Osteoblast (primary cell): Measurements from ENCODE around the gene CASKIN2. TPM values are rescaled to one million over a fixed set of nuclear protein-coding genes. Genes with fewer than 3 reads are reported as not detected.

Experiments
- DNase-seq: peaks from one replicate; pipeline ENCODE4 v3.0.0; 2011; ENCODE audit warnings: low spot score, mixed read lengths; ENCODE audit not compliant: insufficient read length; ENCODE audit errors: missing footprints
- H2AFZ ChIP-seq: 2 replicates; pipeline ENCODE4 v1.6.0; 2011; ENCODE audit warnings: mild to moderate bottlenecking, low read length
- H3K27ac ChIP-seq: 2 replicates; pipeline ENCODE4 v1.5.1; 2011; ENCODE audit warnings: mild to moderate bottlenecking, low read depth, low read length, moderate library complexity
- H3K27me3 ChIP-seq: 2 replicates; pipeline ENCODE4 v1.6.0; 2012; ENCODE audit warnings: mild to moderate bottlenecking, control low read depth, inconsistent platforms, low read length, moderate library complexity; ENCODE audit not compliant: insufficient read depth
- H3K36me3 ChIP-seq: 2 replicates; pipeline ENCODE4 v1.5.1; 2011; ENCODE audit warnings: mild to moderate bottlenecking, low read length, control low read depth, moderate library complexity; ENCODE audit not compliant: insufficient read depth
- H3K4me1 ChIP-seq: 2 replicates; pipeline ENCODE4 v1.5.1; 2011; ENCODE audit warnings: mild to moderate bottlenecking, low read length, control low read depth, moderate library complexity; ENCODE audit not compliant: insufficient read depth
- H3K4me2 ChIP-seq: 2 replicates; pipeline ENCODE4 v1.6.0; 2011; ENCODE audit warnings: mild to moderate bottlenecking, low read length; ENCODE audit not compliant: insufficient read depth
- H3K4me3 ChIP-seq: fragments of 200-600 bp; sonication (generic); 3 replicates; pipeline ENCODE4 v1.5.1; 2012; ENCODE audit warnings: mild to moderate bottlenecking, low read length, inconsistent platforms; ENCODE audit not compliant: insufficient read depth
- H3K79me2 ChIP-seq: 2 replicates; pipeline ENCODE4 v1.6.0; 2012; ENCODE audit warnings: mild to moderate bottlenecking, low read length, control low read depth, inconsistent platforms; ENCODE audit not compliant: insufficient read depth
- H3K9me3 ChIP-seq: 2 replicates; pipeline ENCODE4 v1.5.1; 2011; ENCODE audit warnings: low read depth, low read length, control low read depth
- H4K20me1 ChIP-seq: 2 replicates; pipeline ENCODE4 v1.6.0; 2012; ENCODE audit warnings: mild to moderate bottlenecking, low read length, control low read depth; ENCODE audit not compliant: insufficient read depth
- CTCF ChIP-seq: IDR thresholded peaks from 2 replicates; pipeline ENCODE4 v1.5.1; 2011; ENCODE audit warnings: mild to moderate bottlenecking, low read depth, low read length, moderate library complexity; ENCODE audit errors: extremely low read depth
- total RNA-seq: library from RNA; depleted of rRNA; stranded (reverse); fragments of >200 nt; gene quantifications from 2 replicates; pipeline ENCODE4 v1.2.3, GENCODE V29; 2012

Gene CASKIN2
- total RNA-seq, 1 donor, result 8.7 TPM

GRCh38 chr17:75546181-75546580 lies 30.8 kb upstream of the CASKIN2 start:
- no peak overlapping the region for H3K4me3 ChIP-seq
- no peak overlapping the region for H3K4me2 ChIP-seq
- H2AFZ ChIP-seq, result no peak overlapping the region
- no peak for DNase-seq
- H4K20me1 ChIP-seq, result no peaks in the 10 kb centered on the region
- no peaks in the 10 kb centered on the region for H3K9me3 ChIP-seq
- no peaks in the 10 kb centered on the region for H3K79me2 ChIP-seq
- peaks cover 9% of the 10 kb centered on the region for H3K27me3 ChIP-seq
- no peak overlapping the region for H3K27ac ChIP-seq
- no peak for TF ChIP-seq CTCF
- H3K4me1 ChIP-seq, result no peaks in the 10 kb centered on the region
- H3K36me3 ChIP-seq, result no peaks in the 10 kb centered on the region

GRCh38 chr17:75544250-75544649 lies 28.9 kb upstream of the CASKIN2 start:
- Histone ChIP-seq H3K4me3 (no peak overlapping the region), H3K36me3 (no peaks in the 10 kb centered on the region), H2AFZ (no peak overlapping the region), H3K9me3 (no peaks in the 10 kb centered on the region), H3K27me3 (peaks cover 9% of the 10 kb centered on the region), H3K27ac (no peak overlapping the region), H4K20me1 (no peaks in the 10 kb centered on the region), H3K79me2 (no peaks in the 10 kb centered on the region), H3K4me2 (no peak overlapping the region), H3K4me1 (no peaks in the 10 kb centered on the region)
- TF ChIP-seq CTCF, result no peak
- DNase-seq, result no peak

GRCh38 chr17:75542728-75543336 lies 27.5 kb upstream of the CASKIN2 start:
- Histone ChIP-seq H4K20me1 (no peaks in the 10 kb centered on the region), H3K27ac (no peak overlapping the region), H3K27me3 (peaks cover 12% of the 10 kb centered on the region), H3K79me2 (no peaks in the 10 kb centered on the region), H3K36me3 (no peaks in the 10 kb centered on the region), H2AFZ (no peak overlapping the region), H3K4me2 (no peak overlapping the region), H3K9me3 (no peaks in the 10 kb centered on the region), H3K4me1 (no peaks in the 10 kb centered on the region), H3K4me3 (no peak overlapping the region)
- no peak for TF ChIP-seq CTCF
- no peak for DNase-seq

GRCh38 chr17:75542229-75542628 lies 26.9 kb upstream of the CASKIN2 start:
- Histone ChIP-seq H3K36me3 (no peaks in the 10 kb centered on the region), H3K4me2 (no peak overlapping the region), H3K4me3 (no peak overlapping the region), H4K20me1 (no peaks in the 10 kb centered on the region), H3K4me1 (no peaks in the 10 kb centered on the region), H3K79me2 (no peaks in the 10 kb centered on the region), H3K27ac (no peak overlapping the region), H2AFZ (no peak overlapping the region), H3K9me3 (no peaks in the 10 kb centered on the region), H3K27me3 (peaks cover 12% of the 10 kb centered on the region)
- DNase-seq, result no peak
- TF ChIP-seq CTCF, result no peak
